ENCODE data around the gene ZNF451. TPM values are rescaled to one million over a fixed set of nuclear protein-coding genes. Genes with fewer than 3 reads are reported as not detected.

ZNF451 gene
- total and polyA plus RNA-seq, 3 donors from 2014 or later: 68.1 to 106 (median 70.1) TPM

- no peaks in the 10 kb centered on the region for H3K36me3 ChIP-seq (ENCODE audit: low read depth, missing control alignments)
- no peak for DNase-seq
- no peak overlapping the region for H3K27ac ChIP-seq
- no peak overlapping the region for H3K4me3 ChIP-seq
- WGBS, 2 donors: 92 to 95% methylated on average over 5 of the region's 5 CpGs
- no peaks in the 10 kb centered on the region for H3K27me3 ChIP-seq
- TF ChIP-seq POLR2A (IDR thresholded peaks at IDR 0.05) (no peak), CTCF (IDR thresholded peaks at IDR 0.05) (no peak)
- H3K4me1 ChIP-seq: no peaks in the 10 kb centered on the region
- no peaks in the 10 kb centered on the region for H3K9me3 ChIP-seq
- intact Hi-C loops (cut with DNase I; ENCODE audit: low total_unique reads): no loop called here
These were observed 57.4 kb downstream of the ZNF451 start for GRCh38 chr6:57147401-57147800.

DNA sequence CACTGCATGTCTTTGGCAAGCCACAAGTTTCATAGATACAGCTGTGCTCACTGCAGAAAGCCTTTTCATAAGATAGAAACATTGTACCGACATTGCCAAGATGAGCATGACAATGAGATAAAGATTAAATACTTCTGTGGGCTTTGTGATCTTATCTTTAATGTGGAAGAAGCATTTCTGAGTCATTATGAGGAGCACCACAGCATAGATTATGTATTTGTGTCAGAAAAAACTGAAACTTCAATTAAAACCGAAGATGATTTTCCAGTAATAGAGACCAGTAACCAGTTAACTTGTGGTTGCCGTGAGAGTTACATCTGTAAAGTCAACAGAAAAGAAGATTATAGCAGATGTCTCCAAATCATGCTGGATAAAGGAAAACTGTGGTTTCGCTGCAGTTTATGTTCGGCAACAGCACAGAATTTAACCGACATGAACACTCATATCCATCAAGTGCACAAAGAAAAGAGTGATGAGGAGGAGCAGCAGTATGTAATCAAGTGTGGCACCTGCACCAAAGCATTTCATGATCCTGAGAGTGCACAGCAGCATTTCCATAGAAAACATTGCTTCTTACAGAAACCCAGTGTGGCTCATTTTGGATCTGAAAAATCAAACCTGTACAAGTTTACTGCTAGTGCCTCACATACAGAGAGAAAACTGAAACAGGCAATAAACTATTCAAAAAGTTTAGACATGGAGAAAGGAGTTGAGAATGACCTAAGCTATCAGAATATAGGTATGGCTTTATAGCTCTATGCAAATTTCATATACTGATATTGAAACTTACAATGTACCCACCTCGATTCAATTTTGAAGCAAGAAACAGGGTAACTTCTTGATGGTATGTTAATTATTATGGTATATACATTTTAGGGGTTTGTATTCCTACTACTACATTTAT is 58.2 kb downstream of the ZNF451 start:
- intact Hi-C loops (cut with DNase I; ENCODE audit: low total_unique reads): no loop called here
- no peaks in the 10 kb centered on the region for H3K27me3 ChIP-seq
- DNase-seq: no peak
- H3K9me3 ChIP-seq: no peaks in the 10 kb centered on the region
- no peaks in the 10 kb centered on the region for H3K4me1 ChIP-seq
- H3K27ac ChIP-seq: no peak overlapping the region
- H3K36me3 ChIP-seq (ENCODE audit: low read depth, missing control alignments): no peaks in the 10 kb centered on the region
- no peak overlapping the region for H3K4me3 ChIP-seq
- no peak for TF ChIP-seq CTCF (IDR thresholded peaks at IDR 0.05)
- no peak for TF ChIP-seq POLR2A (IDR thresholded peaks at IDR 0.05)
- WGBS, 2 donors: 84% methylated on average over 7 of the region's 7 CpGs

DNA sequence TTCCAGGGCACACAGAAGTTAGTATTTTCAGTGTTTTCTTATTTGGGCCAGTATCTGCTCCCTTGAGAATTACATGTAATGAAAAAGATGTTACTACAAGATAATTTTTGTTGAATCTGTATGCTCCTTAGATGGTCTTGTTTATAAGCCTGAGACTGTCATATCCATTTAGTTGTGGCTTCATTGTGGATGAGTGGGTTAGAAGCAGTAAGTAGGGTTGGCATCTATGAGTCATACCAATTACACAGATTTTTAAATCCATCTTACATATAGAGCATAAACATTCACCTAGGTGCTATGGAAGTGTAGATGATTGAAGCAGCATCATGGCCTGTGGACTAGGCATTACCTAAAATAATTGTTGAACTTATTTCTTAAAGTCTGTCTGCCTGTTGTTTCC is 68.7 kb downstream of the ZNF451 start:
- no peak for TF ChIP-seq CTCF (IDR thresholded peaks at IDR 0.05)
- TF ChIP-seq POLR2A (IDR thresholded peaks at IDR 0.05): no peak
- no peaks in the 10 kb centered on the region for H3K36me3 ChIP-seq (ENCODE audit: low read depth, missing control alignments)

DNA sequence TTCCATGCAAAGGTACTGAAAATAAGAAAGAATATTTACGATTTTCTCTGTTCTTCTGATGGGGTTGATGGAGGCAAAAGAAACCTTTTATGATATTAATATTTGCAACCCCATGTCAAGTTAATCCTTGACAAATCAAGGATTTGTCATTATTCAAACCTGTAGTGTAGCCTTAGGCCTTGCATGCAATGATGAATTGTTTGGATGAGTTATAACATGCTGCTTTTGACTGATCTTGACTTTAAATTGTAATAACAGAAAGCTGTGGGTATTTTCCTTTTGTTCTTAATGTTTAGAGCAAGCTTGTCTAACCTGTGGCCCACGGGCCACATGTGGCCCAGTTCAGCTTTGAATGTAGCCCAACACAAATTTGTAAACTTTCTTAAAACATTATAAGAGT is 69.1 kb downstream of the ZNF451 start:
- H3K27ac ChIP-seq: no peak overlapping the region
- H3K27me3 ChIP-seq: no peaks in the 10 kb centered on the region
- no peaks in the 10 kb centered on the region for H3K4me1 ChIP-seq
- 95 to 96% methylated on average over 2 of the region's 2 CpGs for WGBS, 2 donors
- intact Hi-C loops (cut with DNase I; ENCODE audit: low total_unique reads): no loop called here
- H3K36me3 ChIP-seq (ENCODE audit: low read depth, missing control alignments): no peaks in the 10 kb centered on the region
- DNase-seq: no peak
- no peak for TF ChIP-seq POLR2A (IDR thresholded peaks at IDR 0.05)
- no peak for TF ChIP-seq CTCF (IDR thresholded peaks at IDR 0.05)
- no peaks in the 10 kb centered on the region for H3K9me3 ChIP-seq
- no peak overlapping the region for H3K4me3 ChIP-seq

More for the DNA sequence above, 68.7 kb downstream of the ZNF451 start:
- Histone ChIP-seq H3K4me3 (no peak overlapping the region), H3K27ac (no peak overlapping the region), H3K4me1 (no peaks in the 10 kb centered on the region), H3K27me3 (no peaks in the 10 kb centered on the region), H3K9me3 (no peaks in the 10 kb centered on the region)
- intact Hi-C loops (cut with DNase I; ENCODE audit: low total_unique reads): no loop called here
- no peak for DNase-seq

GRCh38 chr6:57162028-57162427 is 72.0 kb downstream of the ZNF451 start:
- 70 to 71% methylated on average over 2 of the region's 2 CpGs for whole genome bisulfite sequencing, 2 donors

More at GRCh38 chr6:57162028-57162427, 72.0 kb downstream of the ZNF451 start:
- Histone ChIP-seq H3K27ac (peak overlapping the region in 1 of 2 donors; percentile 17), H3K27me3 (no peaks in the 10 kb centered on the region), H3K4me3 (no peak overlapping the region), H3K36me3 (ENCODE audit: low read depth, missing control alignments) (no peaks in the 10 kb centered on the region), H3K9me3 (no peaks in the 10 kb centered on the region), H3K4me1 (no peaks in the 10 kb centered on the region)
- TF ChIP-seq CTCF (IDR thresholded peaks at IDR 0.05) (no peak), POLR2A (IDR thresholded peaks at IDR 0.05) (no peak)
- intact Hi-C loops (cut with DNase I; ENCODE audit: low total_unique reads): no loop called here
- no peak for DNase-seq
